H9 (cell line): ENCODE measurements around the gene MYOF. TPM values are rescaled to one million over a fixed set of nuclear protein-coding genes. Genes with fewer than 3 reads are reported as not detected.

Source experiments
- DNase-seq: peaks from one replicate; pipeline ENCODE4 v3.0.0-alpha.2; 2017
- H2AFZ ChIP-seq: one replicate; pipeline ENCODE4 v1.6.1; 2013; ENCODE audit warnings: mild to moderate bottlenecking, low read length, control low read depth, moderate library complexity
- H2AK5ac ChIP-seq: 2 replicates; pipeline ENCODE4 v1.6.1; 2013; ENCODE audit warnings: low read length, control low read depth, mixed read lengths; ENCODE audit not compliant: insufficient read length
- H2BK120ac ChIP-seq: one replicate; pipeline ENCODE4 v1.6.1; 2013; ENCODE audit warnings: low read depth, mild to moderate bottlenecking, low read length, control low read depth, inconsistent platforms; ENCODE audit not compliant: poor library complexity, severe bottlenecking
- H2BK12ac ChIP-seq: 2 replicates; pipeline ENCODE4 v1.6.1; 2013; ENCODE audit warnings: low read length, control low read depth, mixed read lengths, low read depth; ENCODE audit not compliant: insufficient read length
- H2BK15ac ChIP-seq: 2 replicates; pipeline ENCODE4 v1.6.1; 2013; ENCODE audit warnings: low read depth, low read length, control low read depth
- H2BK20ac ChIP-seq: one replicate; pipeline ENCODE4 v1.6.1; 2013; ENCODE audit warnings: low read depth, mild to moderate bottlenecking, low read length, control low read depth, inconsistent platforms; ENCODE audit not compliant: poor library complexity, severe bottlenecking
- H2BK5ac ChIP-seq: 2 replicates; pipeline ENCODE4 v1.6.1; 2013; ENCODE audit warnings: low read length, control low read depth, mixed read lengths; ENCODE audit not compliant: insufficient read length
- H3K14ac ChIP-seq: 2 replicates; pipeline ENCODE4 v1.6.1; 2013; ENCODE audit warnings: low read length, control low read depth; ENCODE audit not compliant: insufficient read depth
- H3K18ac ChIP-seq: 2 replicates; pipeline ENCODE4 v1.6.1; 2013; ENCODE audit warnings: low read depth, mild to moderate bottlenecking, mixed read lengths, low read length, control low read depth; ENCODE audit not compliant: insufficient read length
- H3K23ac ChIP-seq: 2 replicates; pipeline ENCODE4 v1.6.1; 2013; ENCODE audit warnings: low read length, control low read depth, mixed read lengths, low read depth; ENCODE audit not compliant: insufficient read length
- H3K23me2 ChIP-seq: 2 replicates; pipeline ENCODE4 v1.6.1; 2013; ENCODE audit warnings: low read depth, mild to moderate bottlenecking, mixed read lengths, low read length, control low read depth; ENCODE audit not compliant: insufficient read length, poor library complexity, severe bottlenecking
- H3K27ac ChIP-seq: 2 replicates; pipeline ENCODE4 v1.5.1; 2013; ENCODE audit warnings: low read length, control low read depth, mixed read lengths, low read depth; ENCODE audit not compliant: insufficient read length
- H3K27me3 ChIP-seq: 2 replicates; pipeline ENCODE4 v1.6.1; 2013; ENCODE audit warnings: low read length, control low read depth, inconsistent platforms; ENCODE audit not compliant: insufficient read depth
- H3K4ac ChIP-seq: 2 replicates; pipeline ENCODE4 v1.6.1; 2013; ENCODE audit warnings: low read depth, mild to moderate bottlenecking, control low read depth, inconsistent platforms, low read length, moderate library complexity
- H3K4me1 ChIP-seq: 2 replicates; pipeline ENCODE4 v1.6.1; 2013; ENCODE audit warnings: low read length, control low read depth, inconsistent platforms; ENCODE audit not compliant: insufficient read depth
- H3K4me2 ChIP-seq: 2 replicates; pipeline ENCODE4 v1.6.1; 2013; ENCODE audit warnings: low read length, control low read depth, mixed read lengths; ENCODE audit not compliant: insufficient read length, insufficient read depth
- H3K56ac ChIP-seq: 2 replicates; pipeline ENCODE4 v1.6.1; 2013; ENCODE audit warnings: low read depth, mild to moderate bottlenecking, mixed read lengths, low read length, control low read depth; ENCODE audit not compliant: insufficient read length
- H3K79me1 ChIP-seq: 2 replicates; pipeline ENCODE4 v1.6.1; 2013; ENCODE audit warnings: low read depth, mild to moderate bottlenecking, moderate library complexity, low read length, control low read depth, inconsistent platforms; ENCODE audit not compliant: insufficient read depth, poor library complexity, severe bottlenecking
- H3K79me2 ChIP-seq: 2 replicates; pipeline ENCODE4 v1.6.1; 2013; ENCODE audit warnings: low read length, control low read depth, inconsistent platforms; ENCODE audit not compliant: insufficient read depth
- H3K9ac ChIP-seq: 2 replicates; pipeline ENCODE4 v1.6.1; 2013; ENCODE audit warnings: low read length, control low read depth, mixed read lengths; ENCODE audit not compliant: insufficient read length; ENCODE audit errors: extremely low read depth
- H3K9me3 ChIP-seq: one replicate; pipeline ENCODE4 v1.6.1; 2013; ENCODE audit warnings: low read depth, low read length, inconsistent platforms; ENCODE audit not compliant: control insufficient read depth
- H3T11ph ChIP-seq: one replicate; pipeline ENCODE4 v1.6.1; 2013; ENCODE audit warnings: mild to moderate bottlenecking, low read length, control low read depth, inconsistent platforms
- H4K20me1 ChIP-seq: one replicate; pipeline ENCODE4 v1.6.1; 2013; ENCODE audit not compliant: control insufficient read depth, insufficient read length, insufficient read depth
- H4K5ac ChIP-seq: 2 replicates; pipeline ENCODE4 v1.6.1; 2013; ENCODE audit warnings: low read depth, mild to moderate bottlenecking, mixed read lengths, low read length, control low read depth; ENCODE audit not compliant: insufficient read length
- H4K8ac ChIP-seq: replicated peaks from 2 replicates; pipeline ENCODE4 v1.6.1; 2013; ENCODE audit warnings: low read length, control low read depth, mixed read lengths, low read depth; ENCODE audit not compliant: insufficient read length
- H4K91ac ChIP-seq: 2 replicates; pipeline ENCODE4 v1.6.1; 2013; ENCODE audit warnings: low read depth, mild to moderate bottlenecking, moderate library complexity, mixed read lengths, low read length, control low read depth; ENCODE audit not compliant: insufficient read length
- H3K27ac Mint-ChIP-seq, 3 experiments: 2 replicates in 2 of 3; 3 replicates in 1 of 3; pipeline ENCODE4 v1.8.0; 2020 to 2021; ENCODE audit warnings: mixed read lengths in 3 of 3, mild to moderate bottlenecking in 1 of 3, moderate library complexity in 1 of 3
- H3K27me3 Mint-ChIP-seq: 2 replicates; pipeline ENCODE4 v1.8.0; 2021; ENCODE audit warnings: low read depth, mild to moderate bottlenecking, moderate library complexity, mixed read lengths
- H3K36me3 Mint-ChIP-seq, 3 experiments: 2 replicates in 2 of 3; 3 replicates in 1 of 3; pipeline ENCODE4 v1.8.0; 2020 to 2021; ENCODE audit warnings: low read depth in 3 of 3, mixed read lengths in 3 of 3; ENCODE audit not compliant: insufficient read depth in 1 of 3
- H3K4me1 Mint-ChIP-seq, 2 experiments: 2 replicates each; pipeline ENCODE4 v1.8.0; 2020; ENCODE audit warnings: mixed read lengths in 2 of 2
- H3K4me3 Mint-ChIP-seq, 2 experiments: 2 replicates in 1 of 2; 3 replicates in 1 of 2; pipeline ENCODE4 v1.8.0; 2020 to 2021; ENCODE audit warnings: mild to moderate bottlenecking in 2 of 2, mixed read lengths in 2 of 2, moderate library complexity in 1 of 2
- H3K9me3 Mint-ChIP-seq, 2 experiments: 2 replicates in 1 of 2; 3 replicates in 1 of 2; pipeline ENCODE4 v1.8.0; 2020; ENCODE audit warnings: mild to moderate bottlenecking in 2 of 2, mixed read lengths in 2 of 2, moderate library complexity in 1 of 2
- WGBS: extraction: QIAGEN DNeasy Blood & Tissue Kit; methylation state at CpG from one replicate; pipeline ENCODE4 v1.1.7; 2013; ENCODE audit warnings: missing lambda C conversion rate, low lambda C conversion rate, mixed read lengths; ENCODE audit not compliant: insufficient read length; ENCODE audit errors: extremely low coverage; 5-methylcytosine and 5-hydroxymethylcytosine counted together
- total RNA-seq: library from RNA; stranded (reverse); gene quantifications from 2 replicates; pipeline ENCODE4 v1.2.1, GENCODE V29; 2021
- TF ChIP-seq, protein P1 (sequence below): fragments of 200-600 bp; sonication (generic); conservative IDR thresholded peaks from 3 replicates; pipeline ENCODE4 v1.8.0; 2021; ENCODE audit warnings: antibody characterized with exemption, mild to moderate bottlenecking

The MYOF gene
- total RNA-seq, 1 experiment from 2014 or later: 2.8 TPM

- no peaks in the 10 kb centered on the region for H3K23me2 ChIP-seq
- TF ChIP-seq, protein P1, sequence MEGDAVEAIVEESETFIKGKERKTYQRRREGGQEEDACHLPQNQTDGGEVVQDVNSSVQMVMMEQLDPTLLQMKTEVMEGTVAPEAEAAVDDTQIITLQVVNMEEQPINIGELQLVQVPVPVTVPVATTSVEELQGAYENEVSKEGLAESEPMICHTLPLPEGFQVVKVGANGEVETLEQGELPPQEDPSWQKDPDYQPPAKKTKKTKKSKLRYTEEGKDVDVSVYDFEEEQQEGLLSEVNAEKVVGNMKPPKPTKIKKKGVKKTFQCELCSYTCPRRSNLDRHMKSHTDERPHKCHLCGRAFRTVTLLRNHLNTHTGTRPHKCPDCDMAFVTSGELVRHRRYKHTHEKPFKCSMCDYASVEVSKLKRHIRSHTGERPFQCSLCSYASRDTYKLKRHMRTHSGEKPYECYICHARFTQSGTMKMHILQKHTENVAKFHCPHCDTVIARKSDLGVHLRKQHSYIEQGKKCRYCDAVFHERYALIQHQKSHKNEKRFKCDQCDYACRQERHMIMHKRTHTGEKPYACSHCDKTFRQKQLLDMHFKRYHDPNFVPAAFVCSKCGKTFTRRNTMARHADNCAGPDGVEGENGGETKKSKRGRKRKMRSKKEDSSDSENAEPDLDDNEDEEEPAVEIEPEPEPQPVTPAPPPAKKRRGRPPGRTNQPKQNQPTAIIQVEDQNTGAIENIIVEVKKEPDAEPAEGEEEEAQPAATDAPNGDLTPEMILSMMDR: peak; percentile 91
- peak overlapping the region; percentile 77 for H2BK5ac ChIP-seq
- H4K8ac ChIP-seq: no peak overlapping the region
- H2AK5ac ChIP-seq: peak overlapping the region; percentile 94
- no CpG with 5 or more reads among the region's 20 CpGs for WGBS
- H3K56ac ChIP-seq: no peak overlapping the region
- H3K79me2 ChIP-seq: no peaks in the 10 kb centered on the region
- no peak overlapping the region for H3T11ph ChIP-seq
- peak overlapping the region; percentile 1 for H2BK20ac ChIP-seq
- H4K5ac ChIP-seq: peak overlapping the region; percentile 96
- peaks cover 9% of the 10 kb centered on the region for H3K4me1 ChIP-seq
- H3K9me3 Mint-ChIP-seq: no peaks in the 10 kb centered on the region
- peaks cover 3 to 15% (median 6%) of the 10 kb centered on the region in 3 experiments; a peak in 6 of 7 replicates for H3K36me3 Mint-ChIP-seq
- H4K20me1 ChIP-seq: peaks cover 2% of the 10 kb centered on the region
- H2BK120ac ChIP-seq: no peak overlapping the region
- no peaks in the 10 kb centered on the region for H3K79me1 ChIP-seq
- H3K27ac ChIP-seq: peak overlapping the region; percentile 87
- peaks cover 7 to 37% of the 10 kb centered on the region in 2 experiments for H3K4me1 Mint-ChIP-seq
- no peak overlapping the region for H3K9ac ChIP-seq
- H3K9me3 ChIP-seq: no peaks in the 10 kb centered on the region
- H3K27me3 Mint-ChIP-seq: no peaks in the 10 kb centered on the region
- no peak overlapping the region for H3K23ac ChIP-seq
- H2AFZ ChIP-seq: no peak overlapping the region
- no peak overlapping the region for H2BK15ac ChIP-seq
- no peak overlapping the region for H3K4me2 ChIP-seq
- DNase-seq: peak; percentile 92
- no peaks in the 10 kb centered on the region for H3K27me3 ChIP-seq
- no peak overlapping the region for H3K4ac ChIP-seq
- peak overlapping the region; percentile 62 to 96 (median 71) for H3K27ac Mint-ChIP-seq
- no peak overlapping the region for H3K14ac ChIP-seq
- H3K4me3 Mint-ChIP-seq: peak overlapping the region in 1 of 2 experiments; percentile 15; a peak in 1 of 5 replicates
- peak overlapping the region; percentile 87 for H4K91ac ChIP-seq
- H3K18ac ChIP-seq: peak overlapping the region; percentile 62
- H2BK12ac ChIP-seq: peak overlapping the region; percentile 85
Observed at GRCh38 chr10:93288679-93289634, 193.2 kb downstream of the MYOF start.
